GM23338 (cell line): ENCODE results near the gene CNOT9. TPM values are rescaled to one million over a fixed set of nuclear protein-coding genes. Genes with fewer than 3 reads are reported as not detected.
A peak's percentile ranks its signal among the peaks of the same experiment; 100 is the strongest.

Source experiments
- ATAC-seq: fragments of 200-7000 bp; cut with Tn5 transposase; 3 replicates; pipeline ENCODE4 v1.9.1; 2020
- DNase-seq: peaks from one replicate; pipeline ENCODE4 v3.0.0-alpha.2; 2015; ENCODE audit warnings: low spot score
- H2AFZ ChIP-seq: fragments of 200-600 bp; sonication (generic); 2 replicates; pipeline ENCODE4 v1.8.0; 2016; ENCODE audit warnings: antibody characterized with exemption, mild to moderate bottlenecking, moderate library complexity
- H3F3A ChIP-seq: fragments of 200-600 bp; sonication (generic); replicated peaks from 2 replicates; pipeline ENCODE4 v1.8.0; 2017; ENCODE audit warnings: antibody characterized with exemption, mixed run types, low read depth
- H3K27ac ChIP-seq: fragments of 200-600 bp; sonication (generic); 2 replicates; pipeline ENCODE4 v1.6.1; 2016; ENCODE audit warnings: low read depth
- H3K27me3 ChIP-seq: fragments of 200-600 bp; sonication (generic); 2 replicates; pipeline ENCODE4 v1.8.0; 2016; ENCODE audit warnings: mild to moderate bottlenecking, mixed run types, moderate library complexity; ENCODE audit not compliant: insufficient read depth
- H3K36me3 ChIP-seq: fragments of 200-600 bp; sonication (generic); 2 replicates; pipeline ENCODE4 v1.8.0; 2016; ENCODE audit warnings: mild to moderate bottlenecking; ENCODE audit not compliant: insufficient read depth
- H3K4me1 ChIP-seq: fragments of 200-600 bp; sonication (generic); 2 replicates; pipeline ENCODE4 v1.8.0; 2016; ENCODE audit warnings: mild to moderate bottlenecking, moderate library complexity; ENCODE audit not compliant: insufficient read depth
- H3K4me2 ChIP-seq: fragments of 200-600 bp; sonication (generic); 2 replicates; pipeline ENCODE4 v1.7.1; 2017; ENCODE audit warnings: mixed run types
- H3K4me3 ChIP-seq: fragments of 200-600 bp; sonication (generic); 2 replicates; pipeline ENCODE4 v1.6.1; 2016; ENCODE audit warnings: mixed run types
- H3K79me2 ChIP-seq: fragments of 200-600 bp; sonication (generic); replicated peaks from 2 replicates; pipeline ENCODE4 v1.8.0; 2017; ENCODE audit warnings: mild to moderate bottlenecking; ENCODE audit not compliant: insufficient read depth
- H3K9me2 ChIP-seq: fragments of 200-600 bp; sonication (generic); 2 replicates; pipeline ENCODE4 v1.8.0; 2017; ENCODE audit not compliant: insufficient read depth
- H4K20me1 ChIP-seq: fragments of 200-600 bp; sonication (generic); replicated peaks from 2 replicates; pipeline ENCODE4 v1.8.0; 2017; ENCODE audit warnings: mild to moderate bottlenecking; ENCODE audit not compliant: insufficient read depth
- H3K27ac Mint-ChIP-seq: 2 replicates; pipeline ENCODE4 v1.8.0; 2020; ENCODE audit warnings: inconsistent platforms, mild to moderate bottlenecking, moderate library complexity, mixed read lengths
- H3K27me3 Mint-ChIP-seq: 3 replicates; pipeline ENCODE4 v1.8.0; 2022; ENCODE audit warnings: low read depth, mild to moderate bottlenecking, moderate library complexity, mixed read lengths, inconsistent platforms; ENCODE audit not compliant: insufficient read depth, poor library complexity
- H3K36me3 Mint-ChIP-seq: 3 replicates; pipeline ENCODE4 v1.8.0; 2021; ENCODE audit warnings: low read depth, mild to moderate bottlenecking, inconsistent platforms, moderate library complexity, mixed read lengths
- H3K4me1 Mint-ChIP-seq: 3 replicates; pipeline ENCODE4 v1.8.0; 2020; ENCODE audit warnings: mild to moderate bottlenecking, inconsistent platforms, mixed read lengths
- H3K4me3 Mint-ChIP-seq: 3 replicates; pipeline ENCODE4 v1.8.0; 2021; ENCODE audit warnings: moderate library complexity, mild to moderate bottlenecking, inconsistent platforms, mixed read lengths
- H3K9me3 Mint-ChIP-seq: 3 replicates; pipeline ENCODE4 v1.8.0; 2020; ENCODE audit warnings: moderate library complexity, mild to moderate bottlenecking, inconsistent platforms, mixed read lengths
- CTCF ChIP-seq, 2 experiments: fragments of 200-600 bp in 1 of 2; sonication (generic) in 1 of 2; conservative IDR thresholded peaks; 2 replicates each; pipeline versions ENCODE4 v1.5.1 to v1.6.1; 2016 to 2017; ENCODE audit warnings: antibody characterized with exemption in 2 of 2, low read depth in 2 of 2, mild to moderate bottlenecking in 2 of 2, moderate library complexity in 1 of 2
- ETS1 ChIP-seq: IDR thresholded peaks from 2 replicates; pipeline ENCODE4 v1.6.1; 2016; ENCODE audit warnings: antibody characterized with exemption
- EZH2 ChIP-seq: fragments of 200-600 bp; sonication (generic); IDR thresholded peaks from one replicate; pipeline ENCODE4 v1.8.0; 2017; ENCODE audit warnings: antibody characterized with exemption, mild to moderate bottlenecking, low read depth; ENCODE audit not compliant: unreplicated experiment
- JUNB ChIP-seq: IDR thresholded peaks from one replicate; pipeline ENCODE4 v1.6.1; 2016; ENCODE audit warnings: antibody characterized with exemption; ENCODE audit not compliant: unreplicated experiment
- NANOG ChIP-seq: IDR thresholded peaks from 2 replicates; pipeline ENCODE4 v1.6.1; 2016; ENCODE audit warnings: antibody characterized with exemption, borderline replicate concordance
- REST ChIP-seq: IDR thresholded peaks from one replicate; pipeline ENCODE4 v1.6.1; 2018; ENCODE audit warnings: antibody characterized with exemption; ENCODE audit not compliant: unreplicated experiment
- STAT1 ChIP-seq: IDR thresholded peaks from one replicate; pipeline ENCODE4 v1.6.1; 2016; ENCODE audit warnings: antibody characterized with exemption; ENCODE audit not compliant: unreplicated experiment
- ZNF114 ChIP-seq: fragments of 250-450 bp; sonication (Bioruptor Pico); IDR thresholded peaks from 2 replicates; pipeline ENCODE4 v1.5.0; 2020; ENCODE audit warnings: mild to moderate bottlenecking, moderate library complexity
- ZNF331 ChIP-seq: fragments of 250-450 bp; sonication (Bioruptor Pico); IDR thresholded peaks from 2 replicates; pipeline ENCODE4 v1.5.0; 2020; ENCODE audit warnings: low read depth, mild to moderate bottlenecking, moderate library complexity
- polyA plus RNA-seq: library from polyadenylated mRNA; unstranded; fragments of >200 nt; fragmentation: Nextera tagmentation; extraction: Ambion mirVana; gene quantifications from 2 replicates; pipeline ENCODE4 v1.2.1, GENCODE V29; 2016
- total RNA-seq: library from RNA; depleted of rRNA; stranded (reverse); fragments of >200 nt; shearing (Covaris generic); gene quantifications from 2 replicates; pipeline ENCODE4 v1.2.3, GENCODE V29; 2014

CNOT9 gene
- total and polyA plus RNA-seq, 2 experiments from 2014 or later = 55.3 to 132 TPM

GRCh38 chr2:218558986-218559385, 9.7 kb upstream of the CNOT9 start:
- Histone ChIP-seq H3K4me1 (peaks cover 23% of the 10 kb centered on the region), H3F3A (no peaks in the 10 kb centered on the region; the same call in 1 of the 2 replicates), H3K4me2 (no peak overlapping the region), H3K27me3 (no peaks in the 10 kb centered on the region), H3K36me3 (peaks cover 28% of the 10 kb centered on the region; the same call in 1 of the 2 replicates), H3K9me2 (no peaks in the 10 kb centered on the region), H2AFZ (no peak overlapping the region), H4K20me1 (peaks cover 11% of the 10 kb centered on the region), H3K79me2 (peaks cover 28% of the 10 kb centered on the region), H3K27ac (0 out of 2 replicates have a peak overlapping the region, but pooled peaks have one; percentile 18), H3K4me3 (no peak overlapping the region)
- peaks cover 55% of the 10 kb centered on the region for H3K36me3 Mint-ChIP-seq
- ATAC-seq = no peak
- H3K9me3 Mint-ChIP-seq = no peaks in the 10 kb centered on the region
- H3K27me3 Mint-ChIP-seq = peaks cover 3% of the 10 kb centered on the region
- H3K27ac Mint-ChIP-seq = peak overlapping the region; percentile 16; the same call in 1 of the 2 replicates
- no peak overlapping the region for H3K4me3 Mint-ChIP-seq
- H3K4me1 Mint-ChIP-seq = peaks cover 17% of the 10 kb centered on the region
- DNase-seq = no peak
- no peak for TF ChIP-seq REST
- no peak for TF ChIP-seq CTCF (conservative IDR thresholded peaks at IDR 0.05; ENCODE audit: low read depth in 2 of 2)
- TF ChIP-seq ZNF331 (CRISPR knock-in tag) = no peak
- TF ChIP-seq JUNB = no peak
- no peak for TF ChIP-seq NANOG

GRCh38 chr2:218564056-218564455, 4.6 kb upstream of the CNOT9 start:
- no peaks in the 10 kb centered on the region; the same call in 2 of the 3 replicates for H3K9me3 Mint-ChIP-seq
- H3K4me2 ChIP-seq = no peak overlapping the region
- DNase-seq (no peak), ATAC-seq (no peak)
- no peak overlapping the region for H2AFZ ChIP-seq
- H4K20me1 ChIP-seq = peaks cover 25% of the 10 kb centered on the region
- peaks cover 68% of the 10 kb centered on the region for H3K79me2 ChIP-seq
- peaks cover 9% of the 10 kb centered on the region for H3K4me1 ChIP-seq
- no peak overlapping the region for H3K4me3 Mint-ChIP-seq
- H3K27me3 Mint-ChIP-seq = peaks cover 8% of the 10 kb centered on the region
- H3K27ac ChIP-seq = no peak overlapping the region
- no peaks in the 10 kb centered on the region for H3K27me3 ChIP-seq
- H3K4me3 ChIP-seq = no peak overlapping the region
- H3K27ac Mint-ChIP-seq = no peak overlapping the region
- peaks cover 45% of the 10 kb centered on the region for H3K36me3 Mint-ChIP-seq
- H3F3A ChIP-seq = no peaks in the 10 kb centered on the region; the same call in 1 of the 2 replicates
- H3K4me1 Mint-ChIP-seq = peaks cover 16% of the 10 kb centered on the region
- H3K36me3 ChIP-seq = peaks cover 17% of the 10 kb centered on the region; the same call in 1 of the 2 replicates
- H3K9me2 ChIP-seq = no peaks in the 10 kb centered on the region
- no peak for TF ChIP-seq CTCF (conservative IDR thresholded peaks at IDR 0.05; ENCODE audit: low read depth in 2 of 2)
- TF ChIP-seq REST = no peak
- TF ChIP-seq NANOG = no peak
- no peak for TF ChIP-seq ETS1
- no peak for TF ChIP-seq STAT1
- TF ChIP-seq ZNF114 (CRISPR knock-in tag) = no peak
- no peak for TF ChIP-seq JUNB
- no peak for TF ChIP-seq EZH2
